GM19240 (cell line): ENCODE measurements around the gene TCF4.

Source experiments
- DNase-seq: peaks from one replicate; pipeline ENCODE4 v3.0.0; 2011; ENCODE audit warnings: low spot score; ENCODE audit not compliant: insufficient read length

The TCF4 gene

DNA sequence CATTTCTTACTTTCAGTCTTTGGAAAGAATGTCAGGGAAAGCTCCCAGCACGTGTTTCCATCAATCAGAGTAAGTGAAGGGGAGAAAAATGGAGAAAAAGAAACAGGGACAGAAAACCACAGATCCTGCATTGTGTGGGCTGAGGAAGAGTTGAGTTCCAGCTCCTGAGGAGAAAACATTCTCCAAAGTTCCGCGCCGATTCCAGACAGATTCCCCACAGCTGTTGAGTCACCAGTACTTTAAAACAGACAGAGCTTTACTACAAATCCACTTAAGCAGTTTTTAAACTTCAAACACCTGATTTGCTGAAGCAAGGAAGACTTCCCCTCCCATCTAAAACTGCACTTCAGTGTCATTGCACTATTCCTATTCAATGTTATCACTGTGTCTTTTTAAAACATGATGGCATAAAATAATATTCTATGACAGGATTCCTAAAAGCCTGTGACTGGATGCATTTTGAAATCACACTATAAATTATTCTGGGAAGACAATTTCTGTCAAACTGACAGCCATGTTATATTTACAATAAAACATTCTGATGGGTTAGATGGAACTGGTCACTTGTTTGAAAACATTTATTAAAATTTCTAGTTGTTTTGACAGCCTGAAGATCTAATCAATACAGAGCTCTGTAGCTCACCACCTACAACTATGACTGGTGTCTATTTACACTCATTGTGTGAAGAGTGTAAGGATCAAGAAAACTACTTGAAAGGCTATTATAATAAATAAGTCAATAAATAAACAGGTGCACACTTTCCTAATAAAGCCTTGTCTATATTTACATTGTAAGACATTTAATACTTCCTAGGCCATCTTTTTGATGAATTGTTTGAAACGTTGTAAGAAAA, 40.9 kb downstream of the TCF4 start:
- DNase-seq = no peak

DNA sequence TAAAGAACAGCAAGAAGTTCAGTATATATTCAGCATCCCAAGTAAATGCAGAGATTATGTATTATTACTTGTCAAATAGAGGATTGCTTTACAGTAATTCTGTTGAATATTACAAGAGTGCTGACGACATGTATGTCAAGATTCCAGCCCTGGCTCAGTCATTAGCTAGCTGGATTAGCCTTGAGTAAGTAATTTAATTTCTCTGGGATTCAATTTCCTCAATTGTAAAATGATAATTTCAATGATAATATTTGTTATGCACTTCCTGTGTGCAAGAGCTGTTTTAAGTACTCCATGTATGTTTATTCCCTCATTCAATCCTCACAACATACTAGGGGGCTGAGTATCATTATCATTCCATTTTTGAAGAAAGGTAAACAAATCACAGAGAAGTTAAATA, 44.0 kb downstream of the TCF4 start:
- no peak for DNase-seq

DNA sequence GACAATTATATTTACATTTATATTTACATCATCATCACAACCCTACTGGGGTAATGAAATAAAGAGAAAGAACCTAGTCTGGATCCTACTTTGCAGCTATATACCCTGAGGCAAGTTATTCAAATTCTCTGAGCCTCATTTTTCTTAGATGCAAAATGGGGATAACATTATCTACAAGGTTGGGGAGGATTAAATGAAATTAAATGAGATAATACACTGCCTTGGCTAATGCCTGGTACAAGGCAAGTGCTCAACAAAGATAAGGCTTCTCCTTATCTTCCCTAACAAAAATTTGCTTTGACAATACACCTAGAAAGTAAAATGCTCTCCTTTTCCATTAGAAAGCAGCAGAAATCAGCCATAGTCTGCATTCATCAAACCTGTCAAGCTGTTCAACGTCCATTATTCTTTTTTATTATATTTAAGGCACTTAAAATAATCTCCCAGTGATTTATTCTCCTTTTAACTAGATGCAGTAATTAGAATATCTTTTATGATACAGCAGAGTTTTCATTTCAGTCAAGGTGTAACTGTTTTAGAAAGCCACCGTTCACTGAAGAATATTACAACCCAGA, 44.8 kb downstream of the TCF4 start:
- no peak for DNase-seq

DNA sequence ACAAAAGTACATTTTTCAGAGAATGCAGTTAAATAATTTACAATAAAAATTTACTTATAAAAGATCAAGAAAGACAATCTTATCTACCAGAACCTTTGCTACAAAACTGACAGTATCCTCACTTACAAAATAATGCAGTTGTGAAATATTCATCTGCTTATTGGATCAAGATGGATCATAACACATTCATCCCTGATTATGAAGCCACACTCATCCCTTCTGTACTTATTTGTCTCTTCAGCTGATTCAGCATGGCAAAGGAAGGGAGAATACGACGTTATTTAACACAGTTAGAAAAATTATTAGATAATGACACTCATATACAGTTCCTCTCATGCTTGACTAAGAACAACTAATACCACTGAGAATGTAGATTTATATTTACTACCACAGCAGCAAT, 46.4 kb downstream of the TCF4 start:
- DNase-seq = no peak

DNA sequence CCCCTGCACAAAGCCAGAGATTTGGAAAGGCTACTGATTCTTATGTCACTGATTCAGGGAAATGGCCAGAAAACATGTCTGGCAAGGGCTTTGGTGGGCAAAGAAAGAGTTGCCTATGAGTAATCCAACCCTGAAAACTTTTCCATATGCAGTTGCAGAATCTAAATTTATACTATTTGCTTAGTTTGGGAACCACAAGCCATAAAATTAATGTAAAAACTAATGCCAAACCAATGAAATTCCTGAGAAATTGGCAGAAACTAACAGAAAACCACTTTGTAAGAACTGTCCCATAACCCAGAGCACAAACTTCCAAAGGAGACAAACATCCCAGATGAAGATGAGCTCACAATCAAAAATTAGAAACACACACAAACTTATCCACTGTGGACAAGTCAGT, 48.8 kb downstream of the TCF4 start:
- no peak for DNase-seq

DNA sequence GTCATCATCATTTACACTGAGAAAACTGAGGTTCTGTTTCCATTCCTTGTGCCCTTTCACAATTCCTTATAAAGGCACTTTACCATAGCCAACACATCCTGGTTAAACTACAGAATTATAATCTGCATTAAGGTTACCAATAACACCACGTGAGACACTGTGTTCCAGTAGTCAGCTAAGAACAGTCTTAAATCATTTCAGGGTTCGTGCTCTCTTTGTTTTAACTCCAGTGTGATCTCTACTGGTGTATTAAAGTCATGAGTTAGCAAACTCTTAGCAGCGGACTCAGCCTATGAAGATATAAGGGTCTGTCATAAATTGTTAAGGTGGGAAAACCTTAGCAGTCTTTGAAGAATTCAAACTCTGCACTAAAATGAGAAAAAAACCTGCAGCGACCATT, 53.0 kb downstream of the TCF4 start:
- DNase-seq = no peak

DNA sequence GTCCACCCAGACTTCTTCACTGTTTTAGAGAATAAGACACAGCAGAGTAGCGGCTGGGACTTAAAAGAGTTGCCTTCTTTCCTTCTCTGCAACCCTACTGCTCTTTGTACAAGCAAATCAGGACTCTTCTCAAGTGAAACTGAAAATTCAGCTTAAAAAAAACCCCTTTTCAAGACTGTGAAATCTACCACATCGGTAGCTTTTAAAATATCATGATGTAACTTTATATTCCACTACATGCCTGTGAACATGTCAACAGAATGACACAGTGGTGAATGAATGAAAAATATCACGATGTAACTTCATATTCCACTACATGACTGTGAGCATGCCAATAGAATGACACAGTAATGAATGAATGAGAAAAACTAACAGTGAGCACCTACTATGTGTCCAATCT, 53.4 kb downstream of the TCF4 start:
- no peak for DNase-seq

DNA sequence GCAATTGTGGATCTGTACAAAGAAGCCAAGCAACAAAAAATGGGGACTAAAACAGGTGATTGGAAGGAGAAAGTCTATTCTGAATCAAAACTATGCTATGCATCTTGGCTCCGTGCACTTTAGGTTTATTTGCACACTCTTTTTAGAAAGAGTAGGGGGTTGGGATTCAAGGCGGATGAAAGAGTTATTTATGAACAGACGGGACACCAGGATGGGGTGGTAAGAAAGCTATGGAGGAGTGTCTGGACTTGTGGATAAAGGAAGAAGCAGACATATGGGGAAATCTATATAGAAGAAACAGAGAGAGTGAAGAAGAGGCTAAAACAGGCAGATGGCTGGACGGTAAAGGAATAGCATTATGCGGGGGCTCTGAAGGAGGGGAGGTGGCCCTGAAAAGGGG, 57.8 kb downstream of the TCF4 start:
- DNase-seq = no peak

DNA sequence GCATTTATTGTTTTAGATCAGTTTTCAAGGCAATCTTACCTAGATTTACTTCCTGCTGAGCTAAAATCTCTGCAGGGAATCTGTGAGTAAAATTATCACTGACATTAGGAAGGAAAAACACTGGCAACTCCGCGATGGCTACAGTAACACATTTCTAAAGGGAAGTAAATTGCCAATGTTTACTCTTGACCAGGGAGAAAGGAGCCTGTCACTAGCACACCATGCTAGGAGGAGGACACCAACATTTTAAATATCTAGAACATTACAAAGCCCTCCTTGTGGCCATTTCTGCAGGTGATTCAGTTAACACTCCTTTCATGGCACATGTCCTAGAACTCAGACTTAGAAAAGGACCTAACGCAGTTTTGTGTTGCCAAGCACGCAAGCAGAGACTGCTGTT, 58.4 kb downstream of the TCF4 start:
- DNase-seq = no peak

DNA sequence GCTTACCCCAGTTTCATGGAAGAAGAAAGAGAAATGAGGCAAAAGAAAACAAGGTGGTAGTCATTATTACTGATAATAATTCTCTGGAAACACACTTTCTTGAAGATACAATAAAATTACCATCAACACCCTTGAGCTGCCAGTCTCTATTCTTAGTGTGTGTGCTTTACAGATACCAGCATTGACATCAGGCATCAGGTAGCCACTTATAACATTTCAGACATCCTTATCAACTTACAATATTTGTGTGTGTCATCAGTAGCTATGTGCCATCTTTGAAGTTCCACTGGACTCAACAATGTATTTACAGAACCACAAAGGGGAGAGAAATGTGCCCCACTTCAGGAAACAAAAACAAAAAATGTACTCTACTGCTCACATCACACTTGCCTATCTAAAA, 62.1 kb downstream of the TCF4 start:
- DNase-seq = no peak

DNA sequence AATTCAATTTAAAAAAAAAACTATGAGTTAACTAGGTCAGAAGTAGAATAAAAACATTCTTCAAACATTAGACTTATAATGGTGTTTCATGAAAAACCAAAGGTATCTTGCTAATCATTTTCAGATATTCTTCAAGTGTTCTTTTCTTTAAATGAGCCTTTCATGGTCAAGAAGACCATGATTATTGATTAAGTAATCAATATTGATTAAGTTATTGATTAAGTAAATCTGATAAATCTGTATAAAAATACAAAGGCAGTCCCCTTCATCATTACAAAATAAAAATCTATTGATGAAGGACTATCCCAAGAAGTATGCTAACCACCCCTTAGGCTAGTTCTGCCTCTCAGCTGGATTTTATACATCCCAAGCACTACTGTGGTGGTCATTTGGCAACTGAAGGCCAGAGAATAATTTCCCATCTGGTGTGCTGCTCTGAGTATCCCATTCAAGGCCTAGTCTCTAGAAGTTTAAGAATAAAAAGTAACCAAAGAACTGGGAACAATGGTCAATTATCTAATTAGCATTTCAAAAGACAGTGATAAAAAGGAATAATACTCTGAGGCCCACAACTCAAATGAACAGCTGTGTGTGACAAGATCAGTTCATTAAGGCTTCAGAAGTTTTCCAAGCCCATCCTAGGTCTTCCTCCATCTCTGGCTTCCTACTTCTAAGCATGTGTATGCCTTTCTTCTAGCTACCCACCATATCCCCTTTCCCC, 63.5 kb downstream of the TCF4 start:
- no peak for DNase-seq

DNA sequence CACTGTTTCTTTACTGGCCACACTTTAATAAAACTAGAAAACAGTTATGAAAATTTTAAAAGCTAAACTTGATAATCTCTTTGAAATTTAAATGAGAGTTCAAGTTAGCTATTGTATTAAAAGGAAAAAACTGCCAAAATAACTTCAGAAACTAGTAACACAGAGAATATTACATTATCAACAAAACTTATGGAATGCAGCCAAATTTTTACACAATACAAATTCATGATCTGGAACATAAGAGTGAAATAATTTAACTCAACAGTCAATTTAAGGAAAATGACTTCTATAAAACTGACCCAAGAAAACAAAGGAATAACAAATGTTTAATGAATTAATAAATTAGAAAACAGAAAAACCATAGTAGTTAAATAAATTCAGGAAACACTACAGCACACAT, 65.0 kb downstream of the TCF4 start:
- DNase-seq = no peak

DNA sequence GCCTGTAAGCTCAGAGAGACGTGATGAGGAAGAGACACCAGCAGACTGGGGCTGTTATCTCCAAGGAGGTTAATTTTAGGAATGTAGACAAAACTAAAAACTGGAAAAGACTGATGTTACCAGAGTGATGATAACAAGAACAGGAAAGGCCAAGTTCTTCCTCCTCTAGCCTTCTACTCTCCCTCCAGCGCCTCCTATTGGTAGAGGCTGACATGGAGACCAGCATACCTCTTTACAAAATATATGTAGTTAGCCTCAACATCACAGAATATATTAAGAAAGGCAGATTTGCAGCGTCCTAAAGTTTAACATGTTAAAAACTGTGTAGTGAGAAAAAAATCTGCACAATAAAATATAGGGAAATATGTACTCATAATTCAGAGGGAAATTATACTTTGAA, 66.0 kb downstream of the TCF4 start:
- peak; percentile 3 for DNase-seq

DNA sequence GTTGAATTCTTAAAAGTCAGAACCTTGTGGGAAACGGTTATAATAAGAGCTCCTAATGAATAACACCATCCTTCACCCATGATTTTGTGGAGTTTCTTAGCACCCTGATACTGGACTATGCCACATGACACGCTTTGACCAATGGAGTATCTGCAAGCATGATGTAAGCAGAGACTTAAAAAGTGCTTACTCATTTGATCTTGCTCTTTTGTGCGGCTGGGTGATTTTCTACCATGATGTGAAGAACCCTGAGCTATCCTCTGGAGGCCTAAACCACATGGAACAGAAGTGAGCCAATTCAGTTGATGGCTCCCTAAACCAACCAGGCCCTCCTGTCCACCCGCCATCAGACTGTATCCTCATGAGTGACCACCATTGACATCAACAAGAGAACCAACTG, 70.9 kb downstream of the TCF4 start:
- no peak for DNase-seq

DNA sequence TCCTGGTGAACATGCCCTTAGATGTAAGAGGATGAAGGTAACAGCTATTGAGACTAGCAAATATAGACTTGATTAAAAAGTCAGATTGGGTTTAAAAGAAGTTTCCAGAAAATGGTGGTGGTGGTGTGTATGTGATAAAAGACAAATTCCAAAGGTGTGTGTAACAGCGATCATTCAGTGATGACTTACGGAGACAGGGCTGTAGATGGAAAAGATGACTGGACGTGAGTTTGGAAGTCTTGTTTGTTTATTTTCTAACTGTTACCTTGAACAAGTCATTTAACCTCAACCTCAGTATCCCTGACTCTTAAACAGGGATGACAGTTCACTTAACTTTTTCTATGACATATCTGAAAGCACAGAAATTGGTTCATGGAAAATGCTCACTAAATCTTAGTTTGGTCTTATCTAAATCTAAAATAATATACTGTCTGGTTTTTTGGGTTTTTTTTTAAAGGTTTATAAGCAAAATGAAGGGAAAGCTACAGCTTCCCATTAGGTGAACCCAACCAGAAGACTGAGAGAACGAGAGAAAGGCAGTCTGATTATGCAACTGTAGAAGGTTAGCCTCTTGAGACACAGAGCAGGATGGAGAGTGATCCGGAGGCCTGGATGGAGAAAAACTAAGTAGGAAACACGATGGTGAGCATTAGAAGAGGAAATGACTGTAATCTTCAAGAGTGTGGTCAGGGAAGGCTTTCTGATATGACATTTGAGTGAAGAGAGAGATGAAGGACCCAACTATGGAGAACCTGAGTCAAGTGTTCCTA, 71.9 kb downstream of the TCF4 start:
- no peak for DNase-seq

DNA sequence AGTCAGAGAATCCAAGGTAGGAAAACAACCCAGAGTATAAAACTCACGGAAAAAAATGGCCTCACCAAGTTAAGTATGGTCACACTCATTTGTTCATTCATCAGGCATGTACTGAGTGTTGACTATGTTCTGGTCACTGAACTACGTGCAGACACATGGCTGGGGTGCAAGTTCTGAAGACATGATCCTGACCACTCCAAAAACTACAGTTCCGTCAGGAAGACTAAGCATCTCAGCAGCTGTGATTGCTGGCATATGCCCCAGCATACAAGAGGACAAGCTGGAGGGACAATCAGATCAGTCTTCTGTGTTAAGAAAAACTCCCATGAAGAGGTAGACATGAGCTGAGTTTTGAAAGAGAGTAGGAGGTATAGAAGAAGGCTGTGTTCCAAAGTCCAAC, 72.8 kb downstream of the TCF4 start:
- no peak for DNase-seq

DNA sequence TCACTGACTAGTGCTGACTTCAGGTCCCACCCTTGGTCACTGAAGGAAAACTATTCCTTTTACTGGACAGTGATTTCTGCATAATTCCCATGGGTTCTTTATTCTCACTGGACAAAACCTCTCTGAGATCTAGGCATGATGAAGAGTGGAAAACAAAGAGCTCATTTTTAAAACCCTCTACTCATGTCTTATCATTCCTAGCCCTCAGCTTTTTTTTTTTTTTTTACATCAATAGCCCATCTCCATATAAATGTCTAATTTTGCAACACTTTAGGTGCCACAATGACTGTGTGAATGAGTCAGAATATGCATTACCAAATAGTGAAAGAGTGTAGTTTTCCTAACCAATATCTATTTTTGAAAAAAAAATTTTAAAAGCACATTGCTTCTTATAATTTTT, 74.8 kb downstream of the TCF4 start:
- no peak for DNase-seq

DNA sequence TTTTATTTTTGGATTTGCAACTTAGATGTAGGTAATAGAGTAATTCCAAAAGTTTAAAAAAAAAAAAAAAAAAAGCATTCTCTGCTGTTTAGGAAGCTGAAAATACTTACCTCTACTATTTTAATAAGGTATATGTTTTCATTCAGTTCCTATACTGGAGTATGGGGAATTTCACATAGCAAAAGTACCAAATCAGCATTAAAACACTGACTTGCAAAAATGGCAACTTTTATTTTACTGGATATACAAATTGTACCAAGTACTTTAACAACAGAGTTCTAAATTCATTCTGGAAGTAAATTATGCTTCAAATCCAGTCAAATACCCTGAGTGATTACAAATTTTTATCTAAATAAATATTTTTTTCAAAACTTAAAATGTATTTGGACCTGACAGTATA, 76.7 kb downstream of the TCF4 start:
- DNase-seq = no peak

DNA sequence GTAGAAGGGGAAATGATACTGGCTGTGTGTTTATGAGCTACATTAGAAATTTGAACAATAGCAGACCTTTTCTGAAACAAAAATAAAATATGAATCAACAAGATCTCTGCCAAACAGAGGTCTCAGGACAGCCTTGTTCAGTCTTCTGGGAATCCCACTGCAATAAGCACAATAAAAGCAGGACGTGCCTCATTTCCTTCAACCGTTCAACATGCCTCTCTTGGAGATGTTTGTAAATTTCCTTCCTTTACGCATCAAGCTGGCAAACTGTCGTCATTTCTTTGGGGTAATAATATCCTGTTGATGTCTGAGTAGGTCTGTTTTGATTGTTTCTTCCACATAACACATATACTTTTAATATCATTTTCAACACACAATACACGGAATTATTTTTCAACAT, 77.2 kb downstream of the TCF4 start:
- no peak for DNase-seq

DNA sequence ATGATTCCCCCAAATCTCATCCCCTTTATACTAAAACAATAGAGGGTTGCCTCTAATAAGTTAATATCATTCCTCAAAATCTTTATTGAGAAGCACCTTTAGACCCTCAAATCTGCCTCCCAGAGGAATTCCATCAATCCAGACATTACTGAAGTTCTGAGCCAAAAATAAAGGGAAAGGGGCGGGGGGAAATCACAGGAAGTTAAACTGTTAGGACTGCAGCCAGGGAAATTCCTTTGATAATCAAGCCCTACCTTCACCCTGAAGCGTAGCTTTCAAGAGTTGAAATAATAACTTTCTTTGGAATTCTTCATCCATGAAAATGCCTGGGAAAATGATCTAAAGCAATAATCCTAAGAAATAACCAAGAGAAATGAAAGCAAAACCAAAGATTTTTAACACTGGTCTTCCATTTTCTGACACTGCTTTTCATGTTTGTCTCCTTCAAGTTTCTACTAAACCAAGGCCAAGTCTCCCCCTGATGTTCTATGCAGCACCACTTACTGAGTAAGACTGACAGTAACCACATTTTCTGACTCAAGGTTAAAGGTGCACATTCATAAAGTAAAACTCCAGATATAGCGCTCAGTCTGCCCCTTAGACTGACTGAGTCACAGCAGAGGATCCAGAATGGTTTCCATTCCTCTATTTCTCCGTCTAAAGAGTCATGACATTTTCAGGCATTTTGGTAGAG, 78.2 kb downstream of the TCF4 start:
- DNase-seq = peak; percentile 17

DNA sequence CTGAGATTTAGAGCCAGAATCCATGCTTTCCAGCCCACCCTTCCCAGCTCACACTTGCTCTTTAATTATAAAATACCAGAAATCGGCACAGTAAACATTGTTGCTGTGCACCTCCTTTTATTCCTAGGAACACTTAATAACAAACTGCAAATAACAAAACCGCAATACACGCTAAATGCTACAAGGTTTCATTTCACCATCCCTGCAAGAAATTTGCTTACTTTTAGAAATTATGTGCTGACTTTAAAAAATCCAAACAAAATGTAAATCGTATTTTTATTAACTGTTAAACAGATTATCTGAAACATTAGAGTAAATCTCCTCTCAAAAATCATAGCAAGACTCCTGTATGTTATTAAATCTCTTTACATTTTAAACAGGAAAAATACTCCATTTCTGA, 79.3 kb downstream of the TCF4 start:
- no peak for DNase-seq
